NCI-H1417 treated with DMSO at 0.1 percent for 48 hours (cell line): Measurements from ENCODE around the gene RASSF1.

ENCODE experiments used
- DNase-seq: peaks from one replicate; lab custom pipeline; 2025; lab: John Stamatoyannopoulos, UW

Gene RASSF1

DNA sequence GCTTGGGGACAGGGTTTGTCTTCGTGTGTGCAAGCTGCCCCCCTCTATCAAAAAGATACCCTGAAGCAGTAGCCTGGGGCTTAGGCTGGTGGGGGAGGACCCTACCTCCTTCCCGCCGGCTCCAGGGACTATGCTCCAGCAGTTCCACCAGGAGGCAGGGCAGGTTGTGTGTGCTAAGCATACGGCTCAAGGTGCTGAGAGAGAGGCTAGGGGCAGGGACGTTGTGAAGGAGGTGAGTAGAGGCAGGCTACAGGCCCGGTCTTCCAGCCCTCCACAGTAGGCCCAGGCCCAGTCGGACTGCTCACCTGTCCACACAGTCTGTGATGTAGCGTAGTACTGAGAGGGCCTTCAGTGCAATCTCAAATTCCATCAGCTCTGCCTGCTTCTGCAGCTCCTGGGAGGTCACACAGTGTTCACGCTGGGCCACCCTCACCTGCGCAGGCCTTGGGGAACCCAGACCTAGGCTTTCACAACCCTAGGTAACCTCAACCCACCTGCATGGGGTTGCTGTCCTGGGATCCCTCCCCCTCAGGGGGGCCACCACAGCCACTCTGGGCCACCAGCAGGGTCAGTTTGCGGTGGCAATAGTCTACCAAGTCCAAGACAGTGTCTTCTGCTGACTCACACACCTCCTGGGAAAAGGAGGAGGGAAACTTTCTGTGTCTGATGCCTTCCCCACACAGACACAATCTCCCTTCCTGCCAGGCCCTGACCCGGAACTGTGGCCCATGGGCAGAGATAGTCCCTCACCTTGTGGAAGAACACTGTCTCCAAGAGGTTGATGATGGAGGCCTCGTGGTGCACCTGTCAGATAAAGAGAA, 2.4 kb upstream of the RASSF1 start:
- no peak for DNase-seq

DNA sequence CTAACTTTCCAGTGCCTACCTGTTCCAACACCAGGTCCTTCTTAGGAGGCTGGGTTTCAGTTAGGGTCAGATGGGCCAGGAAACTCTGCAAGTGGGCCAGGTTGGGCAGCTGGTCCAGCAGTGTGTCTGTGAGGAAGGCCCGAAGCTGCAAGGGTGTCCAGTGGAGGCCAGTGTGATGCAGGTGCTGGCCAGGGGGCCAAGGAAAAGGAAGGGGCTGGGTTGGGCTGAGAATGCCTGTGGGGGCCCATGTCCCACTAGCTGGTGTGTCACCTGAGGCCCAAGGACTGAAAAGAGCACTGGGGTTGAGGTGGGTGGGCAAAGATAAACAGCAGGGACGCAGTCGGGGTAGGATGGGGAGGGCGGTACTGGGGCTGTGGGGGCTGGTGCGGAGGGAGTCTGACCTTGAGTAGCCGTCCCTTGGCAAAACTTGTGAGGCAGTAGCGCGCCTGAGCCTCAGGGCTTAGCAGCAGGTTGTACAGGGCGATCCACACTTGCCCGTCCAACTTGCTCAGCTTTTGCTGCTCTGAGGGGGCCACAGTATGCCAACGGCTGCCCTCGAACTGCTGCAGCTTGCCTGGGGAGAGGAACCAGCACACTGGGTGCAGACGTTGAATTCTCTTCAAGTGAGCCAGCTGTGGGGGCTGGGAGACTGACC, 1.5 kb upstream of the RASSF1 start:
- DNase-seq = no peak

DNA sequence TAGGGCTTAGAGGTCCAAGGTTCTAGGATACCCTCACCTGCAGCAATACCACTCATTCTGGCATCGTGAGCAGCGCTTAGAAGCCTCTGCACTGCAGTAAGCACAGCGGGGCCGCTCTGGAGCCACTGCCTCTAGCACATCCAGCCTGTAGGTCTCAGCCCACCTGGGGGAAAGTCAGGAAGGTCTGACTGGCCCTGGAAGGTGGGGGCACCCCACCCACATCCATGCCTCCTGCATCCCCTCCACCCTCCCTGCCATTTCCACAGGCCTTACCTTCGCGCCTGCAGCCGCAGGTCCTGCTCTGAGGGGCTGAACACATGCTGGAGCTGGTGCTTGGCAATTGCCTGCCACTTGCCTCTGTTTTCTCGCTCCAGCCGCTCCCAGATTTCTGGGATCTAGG, 901 bp upstream of the RASSF1 start:
- no peak for DNase-seq

DNA sequence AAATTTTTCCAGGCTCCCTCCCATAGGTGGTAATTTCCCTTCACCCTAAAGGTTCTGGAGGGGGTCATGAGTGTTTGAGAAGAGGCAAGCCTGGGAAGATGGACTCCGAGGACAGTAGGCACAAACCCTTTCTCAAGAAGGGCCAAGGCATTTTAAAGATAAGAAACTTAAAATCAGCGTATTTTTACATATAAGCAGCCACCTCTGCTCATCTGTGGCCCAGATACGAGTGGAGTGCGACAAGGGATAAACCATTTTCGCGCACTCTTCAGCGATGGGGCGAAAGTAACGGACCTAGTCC, 539 bp downstream of the RASSF1 start:
- no peak for DNase-seq

DNA sequence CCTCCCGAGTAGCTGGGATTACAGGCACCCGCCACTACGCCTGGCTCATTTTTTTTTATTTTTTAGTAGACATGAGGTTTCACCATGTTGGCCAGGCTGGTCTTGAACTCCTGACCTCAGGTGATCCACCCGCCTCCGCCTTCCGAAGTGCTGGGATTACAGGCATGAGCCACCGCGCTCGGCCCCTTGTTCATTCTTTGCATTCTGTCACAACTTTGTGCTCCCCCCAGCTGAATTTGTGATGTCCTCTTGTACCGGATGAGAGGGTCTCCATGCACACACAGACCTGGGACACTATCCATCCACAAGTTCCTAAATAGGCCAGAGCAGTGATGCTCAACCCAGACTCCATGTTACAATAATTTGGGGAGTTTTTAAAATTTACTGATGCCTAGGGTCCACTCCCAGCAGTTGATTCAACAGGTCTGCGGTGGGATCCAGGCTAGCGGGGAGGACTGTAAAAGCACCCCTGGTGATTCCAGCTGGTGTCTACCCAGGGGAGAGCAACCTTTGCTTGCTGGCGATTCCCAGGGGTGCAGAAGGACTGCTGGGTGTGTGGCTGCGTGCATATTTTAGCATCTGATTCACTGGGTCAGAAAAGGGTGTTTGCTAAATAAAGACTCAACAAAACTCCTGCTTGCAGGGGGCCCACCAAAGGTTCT, 1.0 kb downstream of the RASSF1 start:
- DNase-seq = no peak

DNA sequence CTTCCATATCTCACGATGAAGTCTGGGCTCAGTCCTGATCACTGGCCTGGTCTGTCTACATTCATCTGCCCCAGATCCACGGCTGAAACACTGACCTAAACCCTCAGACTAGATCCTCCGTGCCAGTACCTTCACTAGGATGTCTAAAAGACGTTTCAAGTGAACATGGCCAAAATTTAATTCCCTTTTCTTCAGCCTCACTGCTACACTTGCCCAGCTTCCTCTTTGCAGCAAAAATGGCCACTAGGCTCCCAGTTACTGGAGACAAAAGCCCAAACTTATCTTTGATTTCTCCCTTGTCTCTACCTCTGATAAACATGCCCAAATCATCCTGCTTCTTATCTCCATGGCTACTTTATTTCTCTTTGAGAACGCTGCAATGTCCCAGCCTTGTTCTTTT, 1.7 kb downstream of the RASSF1 start:
- no peak for DNase-seq

DNA sequence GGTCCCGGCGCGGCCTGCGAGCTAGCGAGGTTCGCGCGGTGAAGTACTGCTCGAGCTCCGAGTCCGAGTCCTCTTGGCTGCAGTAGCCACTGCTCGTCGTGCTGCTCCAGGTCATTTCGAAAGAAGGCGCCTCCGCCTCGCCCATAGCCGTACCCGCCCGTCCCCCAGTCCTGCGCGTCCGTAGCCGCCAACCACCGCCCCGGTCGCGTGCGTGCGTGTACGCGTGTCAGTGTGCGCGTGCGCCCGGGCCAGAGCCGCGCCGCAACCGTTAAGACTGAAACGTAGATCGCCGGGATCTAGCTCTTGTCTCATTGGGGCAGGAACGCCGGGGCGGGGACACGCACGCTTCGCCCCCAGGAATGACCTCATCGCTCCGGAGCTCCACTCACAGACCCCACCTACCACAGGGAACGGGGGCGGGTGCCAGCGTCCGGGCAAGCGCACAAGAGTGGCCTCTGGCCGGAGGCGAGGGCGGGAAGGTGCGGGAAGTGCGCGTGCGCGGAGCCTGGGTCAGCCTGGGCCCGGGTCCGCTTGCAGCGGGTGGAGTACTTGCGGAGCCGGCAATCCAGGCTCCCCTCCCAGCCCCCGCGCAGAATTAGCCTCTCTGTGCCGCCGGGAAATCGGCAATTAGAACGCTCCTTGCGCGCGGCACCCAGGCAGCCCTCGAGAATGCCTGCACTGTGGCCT, 3.3 kb downstream of the RASSF1 start:
- DNase-seq = peak; percentile 81

DNA sequence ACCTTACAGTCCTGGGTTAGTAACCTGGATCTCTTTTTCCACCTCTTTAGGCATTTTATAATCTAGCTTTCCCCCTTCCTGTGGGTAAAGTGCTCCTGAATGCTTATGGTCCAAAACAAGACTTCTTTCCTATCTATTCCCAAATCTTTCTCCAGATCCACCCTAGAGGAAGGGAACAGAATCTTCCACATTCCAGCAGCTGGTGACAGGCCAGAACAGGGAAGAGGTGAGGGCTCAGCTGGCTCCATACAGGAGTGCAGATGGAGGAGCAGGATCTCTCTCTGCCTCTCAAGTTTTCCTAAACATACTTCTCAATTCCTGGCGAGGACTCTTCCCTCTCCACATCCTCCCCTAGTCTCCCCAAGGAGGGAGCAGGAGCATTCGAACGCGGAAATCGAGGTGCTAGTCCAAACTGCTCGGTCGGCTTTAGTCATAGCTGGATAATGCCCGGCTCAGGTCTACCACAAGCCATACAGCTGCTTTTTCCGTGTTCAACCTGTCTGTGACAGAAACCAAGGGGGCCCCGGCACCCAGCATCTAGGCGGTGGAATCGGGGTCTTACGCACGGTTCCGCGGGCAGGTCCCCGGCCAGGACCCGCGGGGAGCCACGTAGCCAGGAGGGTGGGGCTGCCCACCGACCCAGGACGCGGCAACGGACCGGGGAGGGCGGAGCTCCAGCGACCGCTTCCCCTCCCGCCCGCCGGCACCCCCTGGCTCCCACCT, 4.0 kb downstream of the RASSF1 start:
- no peak for DNase-seq

DNA sequence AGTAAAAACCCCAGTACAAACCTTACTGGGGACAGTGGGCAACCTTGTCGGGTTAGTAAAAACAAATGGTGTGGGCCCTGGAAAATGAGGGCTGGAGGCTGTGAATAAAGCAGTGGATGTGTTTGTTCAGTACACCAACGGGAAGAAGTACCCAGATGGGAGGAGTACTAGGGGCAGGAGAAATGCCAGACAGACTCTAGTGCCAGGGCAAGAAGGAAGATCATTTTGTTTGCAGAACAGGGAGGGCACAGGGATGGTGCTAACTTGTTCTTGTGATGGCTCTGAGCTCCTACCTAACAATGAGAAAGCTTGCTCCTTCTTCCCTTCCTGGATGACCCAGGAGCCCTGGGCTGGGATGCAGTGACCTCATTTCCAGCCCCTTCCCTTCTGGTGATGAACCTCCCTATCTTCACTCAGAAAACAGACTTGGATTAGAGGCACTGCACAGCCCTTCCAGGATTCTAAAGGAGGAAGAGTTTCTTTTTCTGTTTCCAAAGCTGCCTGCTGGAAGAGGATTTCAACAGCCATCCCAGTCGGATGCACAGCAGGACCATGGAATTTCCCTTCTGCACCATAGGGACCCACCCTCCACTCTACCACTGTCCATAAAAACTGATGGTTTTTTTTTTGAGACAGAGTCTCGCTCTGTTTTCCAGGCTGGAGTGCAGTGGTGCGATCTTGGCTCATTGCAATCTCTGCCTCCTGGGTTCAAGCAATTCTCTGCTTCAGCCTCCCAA, 6.1 kb downstream of the RASSF1 start:
- DNase-seq = no peak

DNA sequence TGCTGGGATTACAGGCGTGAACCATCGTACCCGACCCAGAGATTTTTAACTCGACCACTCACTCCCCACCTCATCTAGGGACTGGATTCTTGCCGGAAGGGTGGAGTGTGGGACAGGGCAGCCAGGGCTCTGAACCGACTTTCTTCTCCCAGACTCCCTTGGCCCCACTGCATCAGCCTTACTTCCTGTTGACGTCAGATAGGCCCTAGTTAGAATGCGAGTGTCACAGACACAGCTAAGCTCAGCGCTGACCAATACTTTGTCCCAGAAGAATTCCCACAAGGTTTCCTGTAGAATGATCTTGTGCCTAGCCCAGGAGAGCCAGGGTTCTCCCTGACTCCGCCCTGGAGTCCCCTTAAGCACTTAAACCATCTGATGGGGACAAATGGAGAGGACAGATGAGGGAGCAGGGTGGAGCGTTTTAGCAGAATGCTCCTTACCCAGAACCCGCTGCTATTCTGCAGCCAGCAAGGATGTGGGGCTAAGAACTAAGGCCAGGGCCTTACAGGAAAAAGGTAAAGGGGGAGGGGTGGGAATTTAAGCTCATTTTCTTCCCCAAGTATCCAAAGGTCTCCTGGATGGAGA, 6.8 kb downstream of the RASSF1 start:
- no peak for DNase-seq

DNA sequence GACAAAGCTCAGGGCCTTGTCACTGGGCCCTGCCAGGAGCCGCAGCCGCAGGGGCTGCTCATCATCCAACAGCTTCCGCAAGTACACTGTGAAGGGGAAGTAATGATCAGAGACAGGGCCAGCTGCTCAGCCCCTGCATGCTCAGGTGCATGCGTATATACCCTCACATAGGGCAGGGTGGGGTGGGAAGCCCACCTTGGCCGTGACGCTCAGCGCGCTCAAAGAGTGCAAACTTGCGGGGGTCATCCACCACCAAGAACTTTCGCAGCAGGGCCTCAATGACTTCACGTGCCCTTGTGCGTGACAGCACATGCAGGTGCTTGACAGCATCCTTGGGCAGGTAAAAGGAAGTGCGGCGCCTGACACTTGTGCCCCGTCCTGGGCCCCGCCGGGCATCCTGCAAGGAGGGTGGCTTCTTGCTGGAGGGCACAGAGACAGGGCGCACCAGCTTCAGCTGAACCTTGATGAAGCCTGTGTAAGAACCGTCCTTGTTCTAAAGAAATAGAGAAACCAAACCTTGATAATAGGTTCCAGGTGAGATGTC, 9.2 kb downstream of the RASSF1 start:
- DNase-seq = no peak

DNA sequence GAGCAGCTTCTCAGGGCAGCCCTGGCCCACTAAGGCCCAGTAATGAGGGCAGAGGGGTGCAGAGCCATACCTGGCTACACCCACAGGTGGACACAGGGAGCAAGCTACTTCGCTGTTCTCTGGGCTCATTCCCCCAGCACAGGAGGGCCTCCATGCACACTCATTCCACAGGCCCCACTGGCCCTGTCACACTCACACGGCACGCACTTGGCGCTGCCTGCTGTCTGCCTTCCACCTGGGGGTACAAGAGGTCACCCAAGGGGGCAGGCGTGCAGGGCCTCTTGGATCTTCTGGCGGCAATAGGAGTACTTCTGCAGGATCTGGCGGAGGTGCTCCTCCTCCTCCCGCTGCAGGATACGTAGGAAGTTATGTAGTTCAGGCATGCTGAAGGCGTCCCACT, 10.3 kb downstream of the RASSF1 start:
- DNase-seq = no peak

DNA sequence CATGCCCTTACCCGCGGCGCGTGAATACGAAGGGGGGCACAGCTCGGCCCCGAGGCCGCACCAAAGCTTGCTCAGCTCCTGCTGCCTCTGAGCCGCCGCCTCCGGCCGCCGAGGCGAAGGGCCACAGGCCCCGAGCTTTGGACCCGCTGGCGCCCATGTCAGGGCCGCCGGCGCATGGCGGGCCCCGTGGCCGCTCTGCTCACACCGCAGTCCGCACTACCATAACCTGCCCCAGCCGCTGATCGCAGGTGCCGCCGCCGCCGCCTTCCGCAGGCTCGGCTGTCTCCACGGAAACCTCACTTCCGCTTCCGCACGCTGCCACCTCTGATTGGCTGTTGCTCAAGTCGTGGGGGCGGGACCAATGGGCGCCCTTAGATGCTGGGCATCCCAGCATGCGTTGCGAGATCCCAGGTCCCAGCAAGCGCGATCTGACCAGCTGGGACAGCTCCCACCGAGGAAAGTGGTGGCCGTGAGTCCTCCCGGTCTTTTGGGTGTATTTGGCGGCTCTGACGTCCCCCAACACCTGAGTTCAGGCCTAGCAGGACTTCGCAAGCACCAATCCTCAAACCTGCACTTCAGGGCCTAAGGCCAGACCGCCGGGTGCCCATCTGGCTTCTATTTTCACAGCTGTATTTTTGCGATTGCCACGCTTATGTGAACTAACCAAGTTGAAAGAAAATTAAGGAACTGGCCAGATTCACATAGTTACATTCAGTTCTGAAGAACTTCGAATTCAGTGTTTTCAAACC, 12.5 kb downstream of the RASSF1 start, which contains the start of gene TUSC2:
Gene TUSC2, minus strand, starts transcription at position 281 of the 749 bp plus-strand sequence. Its CDS starts 124 bp downstream, at position 157.
- peak; percentile 54 for DNase-seq

DNA sequence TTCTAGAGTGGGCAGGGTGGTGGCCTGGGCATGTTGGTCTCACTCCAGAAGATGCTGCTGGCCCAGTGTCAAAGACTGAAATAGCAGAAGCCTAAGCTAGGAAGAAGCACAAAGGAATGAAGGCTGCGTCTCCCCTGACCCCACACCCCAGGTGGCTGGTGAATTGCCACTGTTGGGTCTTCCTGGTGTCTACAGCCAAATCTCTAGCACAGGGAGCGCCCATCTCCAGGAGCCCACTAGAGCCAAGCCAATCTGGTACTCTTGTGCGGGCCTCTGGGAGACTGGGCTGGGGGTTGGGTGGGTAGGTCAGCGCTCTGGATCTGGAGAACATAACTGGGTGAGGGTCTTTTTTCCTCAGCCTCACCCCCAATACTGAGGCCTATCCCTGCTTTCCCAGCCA, 13.5 kb downstream of the RASSF1 start:
- DNase-seq = no peak

DNA sequence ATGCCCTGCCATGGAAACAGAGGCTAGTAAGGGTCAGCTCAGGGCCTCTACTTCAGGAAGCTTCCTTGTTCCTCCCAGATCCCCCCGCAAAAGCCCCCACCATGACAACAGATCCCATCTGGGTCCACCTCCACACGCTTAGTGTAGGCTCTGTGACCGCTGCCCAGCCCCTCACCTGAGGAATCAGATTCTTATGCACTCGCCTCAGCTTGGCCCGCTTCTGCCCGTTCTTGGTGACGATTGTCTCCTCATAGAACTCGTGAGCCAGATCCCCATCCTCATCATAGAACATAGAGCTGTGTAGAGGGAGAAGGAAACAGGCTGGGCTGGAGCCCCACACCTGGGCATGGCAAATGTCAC, 14.5 kb downstream of the RASSF1 start:
- DNase-seq = no peak

DNA sequence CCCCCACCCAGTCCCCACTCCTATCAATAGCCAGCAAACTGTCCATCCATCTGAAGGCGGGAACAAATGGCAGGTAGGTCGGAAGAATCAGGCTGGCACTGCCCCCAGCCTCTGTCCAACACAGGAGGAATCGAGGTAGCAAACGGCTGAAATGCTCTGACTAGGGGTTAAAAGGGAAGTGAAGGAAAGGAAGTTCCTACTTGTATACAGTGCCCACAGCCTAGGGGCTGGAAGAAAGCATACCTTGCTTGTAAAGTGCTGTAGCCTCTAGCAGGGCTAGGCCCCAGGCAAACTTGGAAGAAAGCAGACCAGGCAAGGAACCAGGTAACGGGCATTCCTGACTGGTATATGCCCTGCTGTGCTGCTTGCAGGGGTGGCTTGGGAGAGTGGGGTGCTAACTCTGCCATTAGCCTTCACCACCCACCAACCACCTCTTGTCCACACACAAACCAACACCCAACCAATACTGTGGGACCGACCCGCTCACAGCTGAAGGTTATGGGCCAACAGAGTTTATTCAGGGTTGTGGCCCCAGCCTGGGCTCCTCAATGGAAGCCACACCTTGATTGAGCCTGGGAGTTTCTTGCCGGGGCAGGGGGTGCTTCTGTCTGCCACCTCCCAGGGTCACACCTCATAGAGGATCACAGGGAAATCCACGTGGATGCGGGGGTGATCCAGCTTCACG, 15.0 kb downstream of the RASSF1 start:
- no peak for DNase-seq

DNA sequence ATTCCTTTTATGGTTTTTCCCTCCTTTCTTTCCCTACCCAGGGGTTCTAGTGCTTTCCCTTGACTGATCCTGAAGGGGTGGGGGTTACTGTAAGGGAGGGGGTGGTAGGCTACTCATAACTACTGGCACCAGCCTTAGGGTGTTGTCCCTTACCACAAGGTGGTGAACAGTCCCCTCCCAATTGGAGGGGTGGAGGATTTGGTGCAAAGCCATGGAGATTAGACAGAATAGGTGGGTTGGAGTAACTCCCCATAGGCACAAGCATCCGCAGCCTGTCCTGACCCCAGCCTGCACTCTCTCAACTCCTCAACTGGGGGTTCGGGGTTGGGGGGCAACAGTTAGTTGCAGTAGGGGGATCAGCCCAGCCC, 15.5 kb downstream of the RASSF1 start:
- no peak for DNase-seq

DNA sequence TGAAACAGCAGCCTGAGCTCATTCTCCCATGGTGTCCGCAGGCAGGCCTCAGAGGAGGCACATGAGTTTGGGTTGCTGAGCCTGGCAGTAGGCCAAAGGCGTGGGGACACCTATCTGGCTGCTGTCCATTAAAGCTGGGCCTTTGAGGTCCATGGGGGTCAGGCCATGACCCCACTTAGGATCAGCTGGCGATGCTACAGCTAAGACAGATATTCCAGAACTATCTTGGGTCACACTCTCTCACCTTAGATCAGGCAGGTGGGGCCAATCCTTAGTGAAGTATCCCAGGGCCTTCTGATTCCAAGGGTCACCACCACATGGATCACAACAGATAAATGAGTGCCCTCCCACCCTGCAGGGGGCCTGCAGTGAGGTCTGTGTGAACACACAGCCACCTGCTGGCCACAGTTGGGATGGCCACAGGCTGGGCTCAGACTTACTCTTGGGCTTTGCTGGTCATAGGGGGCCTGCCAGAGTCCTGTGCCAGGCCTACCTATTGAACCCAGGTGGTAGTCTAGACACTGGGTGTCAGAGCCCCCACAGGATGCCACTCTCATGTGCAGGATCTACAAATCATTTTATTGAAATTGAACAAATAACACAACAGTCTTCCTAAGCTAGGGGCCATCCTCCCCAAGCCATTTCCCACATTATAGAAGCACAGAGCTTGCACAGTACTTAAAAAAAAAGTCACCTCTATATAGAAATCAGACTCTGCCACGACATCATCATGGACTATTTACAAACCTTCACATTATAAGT, 16.1 kb downstream of the RASSF1 start:
- DNase-seq = no peak
